Measurements from ENCODE around the gene TAOK3.
"Not testable (repeated sequence)": the region's sequence is repeated elsewhere in the genome, so short reads cannot be mapped to it uniquely, and the experiment has no call there.

TAOK3 gene

GRCh38 chr12:118337194-118337838 is 35.4 kb downstream of the TAOK3 start:
- DNase-seq (ENCODE audit: low spot score) = no peak

- DNase-seq (ENCODE audit: low spot score) = no peak
Measured at GRCh38 chr12:118336123-118336522, 36.6 kb downstream of the TAOK3 start.

- no peak for DNase-seq (ENCODE audit: low spot score)
Measured at GRCh38 chr12:118334939-118335567, 37.7 kb downstream of the TAOK3 start.

GRCh38 chr12:118334241-118334640 is 38.5 kb downstream of the TAOK3 start:
- DNase-seq (ENCODE audit: low spot score) = no peak

- no peak for DNase-seq (ENCODE audit: low spot score)
Measured at GRCh38 chr12:118332511-118332910, 40.2 kb downstream of the TAOK3 start.

GRCh38 chr12:118330421-118331018 is 42.2 kb downstream of the TAOK3 start:
- DNase-seq (ENCODE audit: low spot score) = peak; percentile 76

GRCh38 chr12:118328486-118329330 is 44.0 kb downstream of the TAOK3 start:
- DNase-seq (ENCODE audit: low spot score) = no peak

GRCh38 chr12:118327391-118327790 is 45.3 kb downstream of the TAOK3 start:
- no peak for DNase-seq (ENCODE audit: low spot score)

GRCh38 chr12:118326991-118327390 is 45.7 kb downstream of the TAOK3 start:
- DNase-seq (ENCODE audit: low spot score) = no peak

GRCh38 chr12:118325081-118325480 is 47.6 kb downstream of the TAOK3 start:
- DNase-seq (ENCODE audit: low spot score) = no peak

GRCh38 chr12:118319627-118320026 is 53.1 kb downstream of the TAOK3 start:
- no peak for DNase-seq (ENCODE audit: low spot score)

GRCh38 chr12:118318744-118319143 is 54.0 kb downstream of the TAOK3 start:
- no peak for DNase-seq (ENCODE audit: low spot score)

- DNase-seq (ENCODE audit: low spot score) = no peak
Measured at GRCh38 chr12:118317729-118318128, 55.0 kb downstream of the TAOK3 start.

- no peak for DNase-seq (ENCODE audit: low spot score)
Measured at GRCh38 chr12:118315821-118316220, 56.9 kb downstream of the TAOK3 start.

GRCh38 chr12:118312578-118312977 is 60.1 kb downstream of the TAOK3 start:
- DNase-seq (ENCODE audit: low spot score) = no peak

GRCh38 chr12:118311666-118312065 is 61.0 kb downstream of the TAOK3 start:
- DNase-seq (ENCODE audit: low spot score) = no peak

GRCh38 chr12:118310320-118310719 is 62.4 kb downstream of the TAOK3 start:
- DNase-seq (ENCODE audit: low spot score) = no peak

- DNase-seq (ENCODE audit: low spot score) = not testable (repeated sequence)
Measured at GRCh38 chr12:118308006-118308405, 64.7 kb downstream of the TAOK3 start.

GRCh38 chr12:118307069-118307954 is 65.4 kb downstream of the TAOK3 start:
- DNase-seq (ENCODE audit: low spot score) = peak; percentile 50

GRCh38 chr12:118304093-118304492 is 68.6 kb downstream of the TAOK3 start:
- no peak for DNase-seq (ENCODE audit: low spot score)

- DNase-seq (ENCODE audit: low spot score) = no peak
Measured at GRCh38 chr12:118302053-118302452, 70.7 kb downstream of the TAOK3 start.
